ENCODE data around the gene GLOD4.
"Not testable (repeated sequence)": the region's sequence is repeated elsewhere in the genome, so short reads cannot be mapped to it uniquely, and the experiment has no call there.

Gene GLOD4

GRCh38 chr17:781805-782731 is at the start of gene GLOD4, which contains the start of gene MRM3:
TSS of gene GLOD4 (minus strand) at chr17:782280. CDS start at chr17:782255, 25 bp downstream.
TSS of gene MRM3 (plus strand) at chr17:782353. CDS start at chr17:782379, 26 bp downstream.
- peak; percentile 61 to 64 for DNase-seq (ENCODE audit: low read depth in 2 of 2)

GRCh38 chr17:830950-831349 is 48.9 kb upstream of the GLOD4 start:
- no peak for DNase-seq (ENCODE audit: low read depth in 2 of 2)

- DNase-seq (ENCODE audit: low read depth in 2 of 2) = no peak
Observed at GRCh38 chr17:830381-830780, 48.3 kb upstream of the GLOD4 start.

- DNase-seq (ENCODE audit: low read depth in 2 of 2) = not testable (repeated sequence)
Observed at GRCh38 chr17:829614-830013, 47.5 kb upstream of the GLOD4 start.

GRCh38 chr17:828761-829160 is 46.7 kb upstream of the GLOD4 start:
- peak in 1 of 2 experiments; percentile 36 for DNase-seq (ENCODE audit: low read depth in 2 of 2)

- DNase-seq (ENCODE audit: low read depth in 2 of 2) = no peak
Observed at GRCh38 chr17:826778-827177, 44.7 kb upstream of the GLOD4 start.

GRCh38 chr17:825216-825615 is 43.1 kb upstream of the GLOD4 start:
- DNase-seq (ENCODE audit: low read depth in 2 of 2) = no peak

GRCh38 chr17:824378-824777 is 42.3 kb upstream of the GLOD4 start:
- DNase-seq (ENCODE audit: low read depth in 2 of 2) = no peak

GRCh38 chr17:823501-823902 is 41.4 kb upstream of the GLOD4 start:
- DNase-seq (ENCODE audit: low read depth in 2 of 2) = no peak

- no peak for DNase-seq (ENCODE audit: low read depth in 2 of 2)
Observed at GRCh38 chr17:819251-819650, 37.2 kb upstream of the GLOD4 start.

- no peak for DNase-seq (ENCODE audit: low read depth in 2 of 2)
Observed at GRCh38 chr17:814371-814770, 32.3 kb upstream of the GLOD4 start.

GRCh38 chr17:812638-813204 is 30.6 kb upstream of the GLOD4 start:
- no peak for DNase-seq (ENCODE audit: low read depth in 2 of 2)

- DNase-seq (ENCODE audit: low read depth in 2 of 2) = no peak
Observed at GRCh38 chr17:811051-811784, 29.1 kb upstream of the GLOD4 start.

GRCh38 chr17:807523-808294 is 25.6 kb upstream of the GLOD4 start:
- no peak for DNase-seq (ENCODE audit: low read depth in 2 of 2)

- DNase-seq (ENCODE audit: low read depth in 2 of 2) = no peak
Observed at GRCh38 chr17:806781-807522, 24.9 kb upstream of the GLOD4 start.

GRCh38 chr17:806346-806745 is 24.3 kb upstream of the GLOD4 start:
- DNase-seq (ENCODE audit: low read depth in 2 of 2) = no peak

- DNase-seq (ENCODE audit: low read depth in 2 of 2) = not testable (repeated sequence)
Observed at GRCh38 chr17:805886-806285, 23.8 kb upstream of the GLOD4 start.

GRCh38 chr17:804541-805435 is 22.7 kb upstream of the GLOD4 start:
- DNase-seq (ENCODE audit: low read depth in 2 of 2) = no peak

- no peak for DNase-seq (ENCODE audit: low read depth in 2 of 2)
Observed at GRCh38 chr17:802901-803881, 21.1 kb upstream of the GLOD4 start.

Data from fibroblast of skin of left biceps (primary cell).